Activated CD8-positive, alpha-beta T cell treated with anti-CD3 and anti-CD28 coated beads, Interleukin-2, amount 10 ng/mL, durations not matched to agents 7 days and 5 days (primary cell): ENCODE results near the gene ABLIM2. TPM values are rescaled to one million over a fixed set of nuclear protein-coding genes. Genes with fewer than 3 reads are reported as not detected.

Experiments
- ATAC-seq: fragments of 150-1000 bp; cut with Tn5 transposase; one replicate; pipeline ENCODE4 v1.10.0; 2021; ENCODE audit warnings: moderate library complexity
- CTCF ChIA-PET: fragments of 350-600 bp; sonication (Branson Sonifier 250); formaldehyde crosslinking; loops from one replicate; lab custom pipeline; 2021; ENCODE audit warnings: antibody characterized with exemption; lab: Charles Lee
- POLR2A ChIA-PET: fragments of 350-600 bp; sonication (Branson Sonifier 250); formaldehyde crosslinking; loops from one replicate; lab custom pipeline; 2021; ENCODE audit warnings: antibody characterized with exemption; lab: Charles Lee
- DNase-seq: peaks from one replicate; pipeline ENCODE4 v3.0.0-alpha.2; 2020
- H3K27ac Mint-ChIP-seq: one replicate; pipeline ENCODE4 v1.8.0; 2021; ENCODE audit warnings: mild to moderate bottlenecking, mixed read lengths
- H3K27me3 Mint-ChIP-seq: one replicate; pipeline ENCODE4 v1.8.0; 2021; ENCODE audit warnings: low read depth, mixed read lengths
- H3K36me3 Mint-ChIP-seq: one replicate; pipeline ENCODE4 v1.8.0; 2021; ENCODE audit warnings: low read depth, mixed read lengths
- H3K4me1 Mint-ChIP-seq: one replicate; pipeline ENCODE4 v1.8.0; 2021; ENCODE audit warnings: low read depth, mixed read lengths
- H3K4me3 Mint-ChIP-seq: one replicate; pipeline ENCODE4 v1.8.0; 2021; ENCODE audit warnings: mild to moderate bottlenecking, mixed read lengths
- H3K9me3 Mint-ChIP-seq: one replicate; pipeline ENCODE4 v1.8.0; 2022; ENCODE audit warnings: mixed read lengths; ENCODE audit not compliant: insufficient read depth
- total RNA-seq, 2 experiments: library from RNA; stranded (reverse); gene quantifications; one replicate each; pipeline ENCODE4 v1.2.3, GENCODE V29; 2021

The ABLIM2 gene
- total RNA-seq, 2 experiments from 2014 or later = 0.42 to 0.55 TPM

GRCh38 chr4:7993671-7994070, 164.9 kb downstream of the ABLIM2 start:
- Mint-ChIP-seq H3K4me1 (no peaks in the 10 kb centered on the region), H3K27ac (no peak overlapping the region), H3K9me3 (no peaks in the 10 kb centered on the region), H3K27me3 (no peaks in the 10 kb centered on the region), H3K36me3 (no peaks in the 10 kb centered on the region), H3K4me3 (no peak overlapping the region)
- ATAC-seq (no peak), DNase-seq (no peak)
- ChIA-PET POLR2A (interaction anchor here (0.7 kb wide), 1 partner anchor 674 kb away, joined by 3 read pairs; no protein-coding TSS in a partner anchor), CTCF (interaction anchor here (0.6 to 1.2 kb wide), 4 partner anchors 98 to 224 kb away, joined by 3 to 4 read pairs (median 3); no protein-coding TSS in a partner anchor)

- POLR2A ChIA-PET = no interaction called here
Measured at GRCh38 chr4:7992846-7993245, 165.8 kb downstream of the ABLIM2 start.

GRCh38 chr4:7990807-7991459, 167.7 kb downstream of the ABLIM2 start:
- CTCF ChIA-PET = interaction anchor here (0.9 kb wide), 1 partner anchor 23 kb away, joined by 3 read pairs; no protein-coding TSS in a partner anchor
- no peak for ATAC-seq

More at GRCh38 chr4:7992846-7993245, 165.8 kb downstream of the ABLIM2 start:
- CTCF ChIA-PET = interaction anchor here (1.1 to 1.2 kb wide), 2 partner anchors 188 to 191 kb away, joined by 4 read pairs; no protein-coding TSS in a partner anchor
- ATAC-seq (no peak), DNase-seq (no peak)
- Mint-ChIP-seq H3K27ac (no peak overlapping the region), H3K36me3 (no peaks in the 10 kb centered on the region), H3K27me3 (no peaks in the 10 kb centered on the region), H3K4me1 (no peaks in the 10 kb centered on the region), H3K9me3 (no peaks in the 10 kb centered on the region), H3K4me3 (no peak overlapping the region)

GRCh38 chr4:7989654-7990053, 169.0 kb downstream of the ABLIM2 start:
- no peaks in the 10 kb centered on the region for H3K36me3 Mint-ChIP-seq
- no peaks in the 10 kb centered on the region for H3K9me3 Mint-ChIP-seq
- H3K27me3 Mint-ChIP-seq = no peaks in the 10 kb centered on the region
- no peak overlapping the region for H3K27ac Mint-ChIP-seq
- POLR2A ChIA-PET = interaction anchor here (1.2 kb wide), 1 partner anchor 187 kb away, joined by 3 read pairs; no protein-coding TSS in a partner anchor
- no peak overlapping the region for H3K4me3 Mint-ChIP-seq
- ATAC-seq (no peak), DNase-seq (no peak)
- peaks cover 10% of the 10 kb centered on the region for H3K4me1 Mint-ChIP-seq
- CTCF ChIA-PET = interaction anchor here (3.5 to 6.4 kb wide), 2 partner anchors 146 to 185 kb away, joined by 16 to 105 read pairs; no protein-coding TSS in a partner anchor

More at GRCh38 chr4:7990807-7991459, 167.7 kb downstream of the ABLIM2 start:
- Mint-ChIP-seq H3K27ac (no peak overlapping the region), H3K36me3 (no peaks in the 10 kb centered on the region), H3K4me3 (no peak overlapping the region), H3K27me3 (no peaks in the 10 kb centered on the region), H3K4me1 (peaks cover 5% of the 10 kb centered on the region), H3K9me3 (no peaks in the 10 kb centered on the region)
- no peak for DNase-seq
- POLR2A ChIA-PET = interaction anchor here (0.6 kb wide), 1 partner anchor 179 kb away, joined by 3 read pairs; no protein-coding TSS in a partner anchor

DNA sequence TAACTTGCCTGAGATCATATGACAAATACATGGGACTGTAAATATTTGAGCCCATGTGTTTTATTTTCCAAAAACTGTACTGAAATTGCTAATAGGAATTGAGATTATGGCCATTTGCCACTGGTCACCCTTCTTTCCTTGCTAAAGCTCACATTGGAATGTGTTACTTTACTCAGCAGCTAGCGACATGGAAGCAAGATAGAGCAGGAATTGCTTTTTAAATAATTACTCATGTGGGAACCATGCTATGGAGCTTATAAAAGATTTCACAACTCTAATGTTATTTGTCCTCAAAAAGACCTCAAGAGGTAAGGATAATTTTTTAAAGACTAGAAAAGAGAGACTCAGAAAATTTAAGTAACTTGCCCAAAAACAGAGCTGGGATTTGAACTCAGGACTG, 170.2 kb downstream of the ABLIM2 start:
- Mint-ChIP-seq H3K4me1 (peaks cover 10% of the 10 kb centered on the region), H3K36me3 (no peaks in the 10 kb centered on the region), H3K9me3 (no peaks in the 10 kb centered on the region), H3K27ac (no peak overlapping the region), H3K27me3 (no peaks in the 10 kb centered on the region), H3K4me3 (no peak overlapping the region)
- DNase-seq = no peak
- ChIA-PET POLR2A (interaction anchor here (1.2 kb wide), 1 partner anchor 186 kb away, joined by 3 read pairs; no protein-coding TSS in a partner anchor), CTCF (interaction anchor here (0.9 to 6.4 kb wide), 11 partner anchors 20 to 218 kb away, joined by 3 to 105 read pairs (median 5); no protein-coding TSS in a partner anchor)
- ATAC-seq = no peak

DNA sequence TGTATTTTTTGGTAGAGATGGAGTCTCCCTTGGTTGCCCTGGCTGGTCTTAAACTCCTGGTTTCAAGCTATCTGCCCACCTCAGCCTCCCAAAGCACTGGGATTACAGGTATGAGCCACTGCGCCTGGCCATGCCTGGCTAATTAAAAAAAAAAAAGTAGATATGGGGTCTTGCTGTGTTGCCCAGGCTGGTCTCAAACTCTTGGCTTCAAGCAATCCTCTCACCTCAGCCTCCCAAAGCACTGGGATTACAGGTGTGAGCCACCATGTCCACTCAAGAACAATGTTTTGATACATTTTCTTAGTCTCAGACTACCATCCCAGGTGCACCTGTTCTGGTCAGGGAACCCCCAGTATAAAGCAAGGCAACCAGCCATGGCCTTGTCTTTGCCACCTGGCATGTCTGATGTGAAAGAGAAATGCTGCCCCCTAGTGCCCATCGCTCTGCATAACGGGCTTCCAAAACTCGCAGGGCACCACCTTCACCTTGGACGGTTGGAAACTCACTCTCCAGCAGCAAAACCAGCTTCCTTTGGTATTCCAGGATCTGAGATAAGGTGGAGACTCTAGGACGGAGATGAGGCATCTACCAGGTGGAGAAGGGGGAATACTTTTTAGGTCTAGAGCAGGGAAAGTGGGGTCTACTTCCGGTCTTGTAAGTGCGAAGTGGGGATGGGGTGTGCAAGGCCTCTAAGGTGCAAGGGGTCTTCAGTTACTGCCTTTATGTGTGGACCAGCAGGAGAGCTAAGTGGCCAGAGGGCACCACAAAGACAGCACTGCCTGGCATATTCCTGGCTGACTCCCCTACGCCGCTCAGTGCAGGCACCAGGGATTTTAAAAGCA, 171.2 kb downstream of the ABLIM2 start:
- Mint-ChIP-seq H3K36me3 (no peaks in the 10 kb centered on the region), H3K4me1 (peaks cover 10% of the 10 kb centered on the region), H3K27ac (no peak overlapping the region), H3K4me3 (no peak overlapping the region), H3K27me3 (peaks cover 2% of the 10 kb centered on the region), H3K9me3 (no peaks in the 10 kb centered on the region)
- POLR2A ChIA-PET = interaction anchor here (1.0 kb wide), 1 partner anchor 16 kb away, joined by 3 read pairs; no protein-coding TSS in a partner anchor
- peak; percentile 90 for ATAC-seq
- peak; percentile 85 for DNase-seq
- CTCF ChIA-PET = interaction anchor here (0.7 to 6.4 kb wide), 24 partner anchors 8 to 225 kb away, joined by 3 to 105 read pairs (median 4); partner anchors contain the start of gene AFAP1

- no peak for ATAC-seq
- Mint-ChIP-seq H3K9me3 (no peaks in the 10 kb centered on the region), H3K4me3 (no peak overlapping the region), H3K36me3 (no peaks in the 10 kb centered on the region), H3K27me3 (peaks cover 2% of the 10 kb centered on the region), H3K27ac (no peak overlapping the region), H3K4me1 (peaks cover 10% of the 10 kb centered on the region)
- DNase-seq = no peak
- CTCF ChIA-PET = interaction anchor here (0.8 to 6.4 kb wide), 12 partner anchors 8 to 224 kb away, joined by 3 to 105 read pairs (median 4); no protein-coding TSS in a partner anchor
- POLR2A ChIA-PET = no interaction called here
Measured at GRCh38 chr4:7985891-7986441, 172.6 kb downstream of the ABLIM2 start.

DNA sequence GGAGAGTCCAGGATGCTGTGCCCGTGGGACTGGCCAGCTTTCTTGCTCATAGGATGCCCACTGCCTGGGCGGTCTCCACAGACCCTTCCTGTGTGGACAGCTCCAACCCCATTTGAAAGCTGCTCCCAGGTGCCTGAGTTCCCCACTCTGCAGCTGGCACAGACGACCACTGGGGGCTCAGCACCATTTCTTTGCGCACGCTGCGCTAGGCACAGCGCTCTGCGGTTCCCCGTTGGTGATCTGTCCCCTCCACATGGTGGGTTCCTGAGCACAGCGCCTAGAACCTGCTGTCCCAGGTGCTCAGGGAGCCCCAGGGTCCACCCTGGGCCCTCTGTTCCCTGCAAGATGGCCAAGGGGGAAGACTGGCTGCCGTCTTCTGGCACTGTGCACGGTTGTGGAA, 173.5 kb downstream of the ABLIM2 start:
- Mint-ChIP-seq H3K27ac (no peak overlapping the region), H3K27me3 (peaks cover 2% of the 10 kb centered on the region), H3K36me3 (no peaks in the 10 kb centered on the region), H3K4me1 (peaks cover 10% of the 10 kb centered on the region), H3K4me3 (no peak overlapping the region), H3K9me3 (no peaks in the 10 kb centered on the region)
- no peak for DNase-seq
- ATAC-seq = no peak
- ChIA-PET CTCF (interaction anchor here (4.4 to 6.4 kb wide), 2 partner anchors 108 to 181 kb away, joined by 17 to 105 read pairs; no protein-coding TSS in a partner anchor), POLR2A (no interaction called here)

GRCh38 chr4:7984286-7984925, 174.2 kb downstream of the ABLIM2 start:
- ATAC-seq (no peak), DNase-seq (no peak)
- H3K27ac Mint-ChIP-seq = no peak overlapping the region
- peaks cover 10% of the 10 kb centered on the region for H3K4me1 Mint-ChIP-seq
- peaks cover 2% of the 10 kb centered on the region for H3K27me3 Mint-ChIP-seq
- no peaks in the 10 kb centered on the region for H3K9me3 Mint-ChIP-seq
- ChIA-PET CTCF (interaction anchor here (4.4 to 6.4 kb wide), 2 partner anchors 107 to 180 kb away, joined by 17 to 105 read pairs; no protein-coding TSS in a partner anchor), POLR2A (no interaction called here)
- H3K4me3 Mint-ChIP-seq = no peak overlapping the region
- no peaks in the 10 kb centered on the region for H3K36me3 Mint-ChIP-seq

DNA sequence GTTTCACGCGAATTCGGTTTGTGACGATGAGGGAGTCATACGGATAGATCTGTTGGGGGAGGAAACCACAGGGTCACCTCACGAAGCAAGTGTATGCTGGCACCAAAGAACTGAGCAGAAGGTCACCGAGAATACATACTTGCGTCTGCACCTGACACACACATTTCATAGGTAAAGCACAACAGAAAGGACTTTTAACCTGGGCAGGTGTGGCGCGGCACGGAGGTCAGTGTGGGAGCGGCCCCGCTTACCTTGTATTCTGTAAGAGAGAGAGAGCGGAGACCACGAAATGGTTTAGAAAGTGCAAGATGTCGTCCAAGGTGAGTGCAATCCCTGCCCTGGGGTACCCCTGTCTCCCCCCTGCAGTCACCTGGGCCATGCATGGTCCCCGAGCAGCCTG, 175.3 kb downstream of the ABLIM2 start:
- DNase-seq = no peak
- CTCF ChIA-PET = no interaction called here
- H3K27ac Mint-ChIP-seq = no peak overlapping the region
- H3K4me3 Mint-ChIP-seq = no peak overlapping the region
- H3K36me3 Mint-ChIP-seq = no peaks in the 10 kb centered on the region
- POLR2A ChIA-PET = no interaction called here
- peaks cover 2% of the 10 kb centered on the region for H3K27me3 Mint-ChIP-seq
- no peaks in the 10 kb centered on the region for H3K9me3 Mint-ChIP-seq
- peaks cover 10% of the 10 kb centered on the region for H3K4me1 Mint-ChIP-seq
- ATAC-seq = no peak
